SK-N-SH treated with all-trans-retinoic acid at 6 μM for 48 hours (cell line): ENCODE data around the gene SPNS3.

Experiments used
- ATAC-seq: fragments of 200-7000 bp; cut with Tn5 transposase; 3 replicates; pipeline ENCODE4 v1.9.1; 2020; ENCODE audit warnings: mild to moderate bottlenecking, moderate library complexity
- BACH2 ChIP-seq: fragments of 250-450 bp; sonication (Bioruptor Pico); IDR thresholded peaks from 2 replicates; pipeline ENCODE4 v1.9.0; 2021; ENCODE audit warnings: mild to moderate bottlenecking, borderline replicate concordance
- CSDC2 ChIP-seq: fragments of 250-450 bp; sonication (Bioruptor Pico); IDR thresholded peaks from 2 replicates; pipeline ENCODE4 v1.5.0; 2020; ENCODE audit warnings: mild to moderate bottlenecking, moderate library complexity
- ESRRG ChIP-seq: fragments of 250-450 bp; sonication (Bioruptor Pico); IDR thresholded peaks from 2 replicates; pipeline ENCODE4 v1.6.1; 2021; ENCODE audit warnings: mild to moderate bottlenecking
- GLIS3 ChIP-seq: fragments of 250-450 bp; sonication (Bioruptor Pico); IDR thresholded peaks from 2 replicates; pipeline ENCODE4 v1.5.0; 2020; ENCODE audit warnings: mild to moderate bottlenecking, moderate library complexity
- ISL1 ChIP-seq: fragments of 250-450 bp; sonication (Bioruptor Pico); IDR thresholded peaks from 2 replicates; pipeline ENCODE4 v2.1.2; 2022; ENCODE audit warnings: mild to moderate bottlenecking, moderate library complexity
- OSR1 ChIP-seq: fragments of 250-450 bp; sonication (Bioruptor Pico); IDR thresholded peaks from 2 replicates; pipeline ENCODE4 v1.8.0; 2022; ENCODE audit warnings: moderate library complexity, mild to moderate bottlenecking, inconsistent platforms
- PPARA ChIP-seq: fragments of 250-450 bp; sonication (Bioruptor Pico); IDR thresholded peaks from 2 replicates; pipeline ENCODE4 v1.5.0; 2020; ENCODE audit warnings: mild to moderate bottlenecking, borderline replicate concordance
- RARB ChIP-seq: fragments of 250-450 bp; sonication (Bioruptor Pico); IDR thresholded peaks from 2 replicates; pipeline ENCODE4 v1.8.0; 2021; ENCODE audit warnings: mild to moderate bottlenecking, moderate library complexity
- SNAI2 ChIP-seq: fragments of 250-450 bp; sonication (Bioruptor Pico); IDR thresholded peaks from 2 replicates; pipeline ENCODE4 v1.5.0; 2020; ENCODE audit warnings: mild to moderate bottlenecking, moderate library complexity
- TCF4 ChIP-seq: fragments of 250-450 bp; sonication (Bioruptor Pico); IDR thresholded peaks from 2 replicates; pipeline ENCODE4 v1.8.0; 2021; ENCODE audit warnings: mild to moderate bottlenecking, moderate library complexity, borderline replicate concordance
- TOX ChIP-seq: fragments of 250-450 bp; sonication (Bioruptor Pico); IDR thresholded peaks from 2 replicates; pipeline ENCODE4 v1.8.0; 2021; ENCODE audit warnings: mild to moderate bottlenecking, moderate library complexity, borderline replicate concordance
- ZC3H10 ChIP-seq: fragments of 250-450 bp; sonication (Bioruptor Pico); IDR thresholded peaks from 2 replicates; pipeline ENCODE4 v1.5.1; 2021; ENCODE audit warnings: mild to moderate bottlenecking, moderate library complexity
- ZFP3 ChIP-seq: fragments of 250-450 bp; sonication (Bioruptor Pico); IDR thresholded peaks from 2 replicates; pipeline ENCODE4 v1.5.0; 2020; ENCODE audit warnings: mild to moderate bottlenecking, moderate library complexity
- ZFP30 ChIP-seq: fragments of 450-650 bp; formaldehyde crosslinking; IDR thresholded peaks from 2 replicates; pipeline ENCODE4 v1.5.0; 2022; ENCODE audit warnings: mild to moderate bottlenecking, moderate library complexity
- ZNF565 ChIP-seq: fragments of 450-650 bp; formaldehyde crosslinking; conservative IDR thresholded peaks from 2 replicates; pipeline ENCODE4 v1.5.0; 2020; ENCODE audit warnings: low read depth, mild to moderate bottlenecking, moderate library complexity
- ZNF70 ChIP-seq: fragments of 450-650 bp; formaldehyde crosslinking; IDR thresholded peaks from 2 replicates; pipeline ENCODE4 v1.5.0; 2020; ENCODE audit warnings: mild to moderate bottlenecking, moderate library complexity
- ZNF8 ChIP-seq: fragments of 450-650 bp; formaldehyde crosslinking; IDR thresholded peaks from 2 replicates; pipeline ENCODE4 v1.5.0; 2020; ENCODE audit warnings: mild to moderate bottlenecking, moderate library complexity
- TF ChIP-seq, protein P1 (sequence below): fragments of 250-450 bp; sonication (Bioruptor Pico); IDR thresholded peaks from 2 replicates; pipeline ENCODE4 v1.5.1; 2020; ENCODE audit warnings: low read depth, mild to moderate bottlenecking, moderate library complexity
- TF ChIP-seq, protein P2 (sequence below): fragments of 250-450 bp; sonication (Bioruptor Pico); IDR thresholded peaks from 2 replicates; pipeline ENCODE4 v1.8.0; 2021; ENCODE audit warnings: low read depth, mild to moderate bottlenecking, moderate library complexity, borderline replicate concordance
- TF ChIP-seq, protein P3 (sequence below): fragments of 250-450 bp; sonication (Bioruptor Pico); IDR thresholded peaks from 2 replicates; pipeline ENCODE4 v1.8.0; 2020; ENCODE audit warnings: mild to moderate bottlenecking, moderate library complexity, borderline replicate concordance
- TF ChIP-seq, protein P4 (sequence below): fragments of 250-450 bp; sonication (Bioruptor Pico); IDR thresholded peaks from 2 replicates; pipeline ENCODE4 v1.5.1; 2021; ENCODE audit warnings: mild to moderate bottlenecking, moderate library complexity
- TF ChIP-seq, protein P5 (sequence below): fragments of 250-450 bp; sonication (Bioruptor Pico); IDR thresholded peaks from 2 replicates; pipeline ENCODE4 v1.5.0; 2020; ENCODE audit warnings: mild to moderate bottlenecking, moderate library complexity

Gene SPNS3

DNA sequence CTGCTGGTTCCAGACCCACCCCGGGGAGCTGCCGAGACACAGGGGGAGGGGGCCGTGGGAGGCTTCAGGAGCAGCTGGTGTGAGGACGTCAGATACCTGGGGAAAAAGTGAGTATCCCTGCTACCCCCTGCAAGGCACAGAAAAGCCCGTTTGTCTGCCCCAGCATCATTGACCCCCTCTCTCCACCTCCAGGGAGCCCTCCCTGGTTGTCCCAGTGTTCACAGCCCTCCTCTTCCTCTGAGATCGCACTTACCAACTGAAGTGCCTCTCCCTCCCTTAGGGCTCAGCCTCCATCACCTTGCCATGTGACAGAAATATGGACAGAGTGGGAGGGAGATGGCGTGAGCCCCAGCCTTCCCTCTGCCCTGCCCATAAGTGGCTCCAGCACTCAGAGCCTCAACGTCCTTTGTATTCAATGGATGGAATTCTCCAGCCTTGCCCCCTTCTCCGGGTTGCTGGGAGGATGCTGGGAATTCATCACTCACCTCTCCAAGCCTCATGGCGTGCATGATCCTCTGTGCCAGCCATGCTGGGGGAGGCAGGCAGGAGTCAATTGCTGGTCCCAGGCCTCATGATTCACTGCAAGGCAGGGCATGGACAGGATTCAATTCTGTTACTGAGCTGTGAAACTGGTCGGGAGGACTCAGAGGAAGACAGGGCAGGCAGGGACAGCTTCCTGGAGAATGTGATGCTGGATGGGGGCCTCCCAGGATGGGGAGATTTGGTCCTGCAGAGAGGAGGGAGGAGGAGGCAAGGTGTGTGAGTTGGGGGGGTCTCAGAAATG lies 14.6 kb downstream of the SPNS3 start:
- TF ChIP-seq, protein P1, sequence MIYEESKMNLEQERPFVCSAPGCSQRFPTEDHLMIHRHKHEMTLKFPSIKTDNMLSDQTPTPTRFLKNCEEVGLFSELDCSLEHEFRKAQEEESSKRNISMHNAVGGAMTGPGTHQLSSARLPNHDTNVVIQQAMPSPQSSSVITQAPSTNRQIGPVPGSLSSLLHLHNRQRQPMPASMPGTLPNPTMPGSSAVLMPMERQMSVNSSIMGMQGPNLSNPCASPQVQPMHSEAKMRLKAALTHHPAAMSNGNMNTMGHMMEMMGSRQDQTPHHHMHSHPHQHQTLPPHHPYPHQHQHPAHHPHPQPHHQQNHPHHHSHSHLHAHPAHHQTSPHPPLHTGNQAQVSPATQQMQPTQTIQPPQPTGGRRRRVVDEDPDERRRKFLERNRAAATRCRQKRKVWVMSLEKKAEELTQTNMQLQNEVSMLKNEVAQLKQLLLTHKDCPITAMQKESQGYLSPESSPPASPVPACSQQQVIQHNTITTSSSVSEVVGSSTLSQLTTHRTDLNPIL (CRISPR knock-in tag): no peak
- TF ChIP-seq ZC3H10 (CRISPR knock-in tag) (no peak), ZNF70 (CRISPR knock-in tag) (no peak), GLIS3 (no peak), ESRRG (CRISPR knock-in tag) (no peak), TOX (no peak), RARB (CRISPR knock-in tag) (no peak), TCF4 (no peak), ZFP3 (CRISPR knock-in tag) (no peak), OSR1 (CRISPR knock-in tag) (no peak), ZNF565 (CRISPR knock-in tag) (no peak), ZFP30 (no peak), CSDC2 (CRISPR knock-in tag) (no peak)
- TF ChIP-seq, protein P2, sequence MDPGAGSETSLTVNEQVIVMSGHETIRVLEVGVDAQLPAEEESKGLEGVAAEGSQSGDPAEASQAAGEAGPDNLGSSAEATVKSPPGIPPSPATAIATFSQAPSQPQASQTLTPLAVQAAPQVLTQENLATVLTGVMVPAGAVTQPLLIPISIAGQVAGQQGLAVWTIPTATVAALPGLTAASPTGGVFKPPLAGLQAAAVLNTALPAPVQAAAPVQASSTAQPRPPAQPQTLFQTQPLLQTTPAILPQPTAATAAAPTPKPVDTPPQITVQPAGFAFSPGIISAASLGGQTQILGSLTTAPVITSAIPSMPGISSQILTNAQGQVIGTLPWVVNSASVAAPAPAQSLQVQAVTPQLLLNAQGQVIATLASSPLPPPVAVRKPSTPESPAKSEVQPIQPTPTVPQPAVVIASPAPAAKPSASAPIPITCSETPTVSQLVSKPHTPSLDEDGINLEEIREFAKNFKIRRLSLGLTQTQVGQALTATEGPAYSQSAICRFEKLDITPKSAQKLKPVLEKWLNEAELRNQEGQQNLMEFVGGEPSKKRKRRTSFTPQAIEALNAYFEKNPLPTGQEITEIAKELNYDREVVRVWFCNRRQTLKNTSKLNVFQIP (CRISPR knock-in tag): no peak
- TF ChIP-seq, protein P3, sequence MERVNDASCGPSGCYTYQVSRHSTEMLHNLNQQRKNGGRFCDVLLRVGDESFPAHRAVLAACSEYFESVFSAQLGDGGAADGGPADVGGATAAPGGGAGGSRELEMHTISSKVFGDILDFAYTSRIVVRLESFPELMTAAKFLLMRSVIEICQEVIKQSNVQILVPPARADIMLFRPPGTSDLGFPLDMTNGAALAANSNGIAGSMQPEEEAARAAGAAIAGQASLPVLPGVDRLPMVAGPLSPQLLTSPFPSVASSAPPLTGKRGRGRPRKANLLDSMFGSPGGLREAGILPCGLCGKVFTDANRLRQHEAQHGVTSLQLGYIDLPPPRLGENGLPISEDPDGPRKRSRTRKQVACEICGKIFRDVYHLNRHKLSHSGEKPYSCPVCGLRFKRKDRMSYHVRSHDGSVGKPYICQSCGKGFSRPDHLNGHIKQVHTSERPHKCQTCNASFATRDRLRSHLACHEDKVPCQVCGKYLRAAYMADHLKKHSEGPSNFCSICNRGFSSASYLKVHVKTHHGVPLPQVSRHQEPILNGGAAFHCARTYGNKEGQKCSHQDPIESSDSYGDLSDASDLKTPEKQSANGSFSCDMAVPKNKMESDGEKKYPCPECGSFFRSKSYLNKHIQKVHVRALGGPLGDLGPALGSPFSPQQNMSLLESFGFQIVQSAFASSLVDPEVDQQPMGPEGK (CRISPR knock-in tag): no peak
- TF ChIP-seq, protein P4, sequence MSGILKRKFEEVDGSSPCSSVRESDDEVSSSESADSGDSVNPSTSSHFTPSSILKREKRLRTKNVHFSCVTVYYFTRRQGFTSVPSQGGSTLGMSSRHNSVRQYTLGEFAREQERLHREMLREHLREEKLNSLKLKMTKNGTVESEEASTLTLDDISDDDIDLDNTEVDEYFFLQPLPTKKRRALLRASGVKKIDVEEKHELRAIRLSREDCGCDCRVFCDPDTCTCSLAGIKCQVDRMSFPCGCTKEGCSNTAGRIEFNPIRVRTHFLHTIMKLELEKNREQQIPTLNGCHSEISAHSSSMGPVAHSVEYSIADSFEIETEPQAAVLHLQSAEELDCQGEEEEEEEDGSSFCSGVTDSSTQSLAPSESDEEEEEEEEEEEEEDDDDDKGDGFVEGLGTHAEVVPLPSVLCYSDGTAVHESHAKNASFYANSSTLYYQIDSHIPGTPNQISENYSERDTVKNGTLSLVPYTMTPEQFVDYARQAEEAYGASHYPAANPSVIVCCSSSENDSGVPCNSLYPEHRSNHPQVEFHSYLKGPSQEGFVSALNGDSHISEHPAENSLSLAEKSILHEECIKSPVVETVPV (CRISPR knock-in tag): no peak
- ATAC-seq: no peak

DNA sequence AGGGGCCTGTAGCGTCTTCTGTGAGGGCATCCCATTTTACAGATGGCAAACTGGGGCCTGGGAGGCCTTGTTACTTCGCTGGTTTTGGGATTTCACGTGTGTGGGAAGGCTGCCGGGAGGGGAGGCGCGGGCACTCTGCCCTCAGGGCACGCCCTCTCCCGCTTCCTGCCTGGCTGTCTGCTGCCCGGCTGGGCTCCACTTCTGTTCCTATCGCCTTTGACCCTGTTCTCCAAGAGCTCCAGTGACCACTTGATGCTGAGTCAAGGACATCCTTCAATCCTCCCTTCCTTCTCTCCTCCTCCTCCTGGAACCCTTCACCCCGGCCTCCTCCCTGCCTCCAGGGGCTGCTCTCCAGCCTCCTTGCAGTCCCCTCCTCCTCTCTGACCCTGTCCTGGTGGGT lies 16.0 kb downstream of the SPNS3 start:
- ATAC-seq: no peak
- TF ChIP-seq, protein P4 (CRISPR knock-in tag): no peak
- no peak for TF ChIP-seq ESRRG (CRISPR knock-in tag)
- TF ChIP-seq RARB (CRISPR knock-in tag): no peak
- no peak for TF ChIP-seq SNAI2 (CRISPR knock-in tag)
- no peak for TF ChIP-seq ZNF8 (CRISPR knock-in tag)
- no peak for TF ChIP-seq OSR1 (CRISPR knock-in tag)
- no peak for TF ChIP-seq BACH2 (CRISPR knock-in tag)
- no peak for TF ChIP-seq TOX
- TF ChIP-seq TCF4: no peak
- TF ChIP-seq ZFP30: no peak
- no peak for TF ChIP-seq ZNF70 (CRISPR knock-in tag)
- TF ChIP-seq PPARA (CRISPR knock-in tag): no peak
- TF ChIP-seq, all 23 proteins: peak for 0

DNA sequence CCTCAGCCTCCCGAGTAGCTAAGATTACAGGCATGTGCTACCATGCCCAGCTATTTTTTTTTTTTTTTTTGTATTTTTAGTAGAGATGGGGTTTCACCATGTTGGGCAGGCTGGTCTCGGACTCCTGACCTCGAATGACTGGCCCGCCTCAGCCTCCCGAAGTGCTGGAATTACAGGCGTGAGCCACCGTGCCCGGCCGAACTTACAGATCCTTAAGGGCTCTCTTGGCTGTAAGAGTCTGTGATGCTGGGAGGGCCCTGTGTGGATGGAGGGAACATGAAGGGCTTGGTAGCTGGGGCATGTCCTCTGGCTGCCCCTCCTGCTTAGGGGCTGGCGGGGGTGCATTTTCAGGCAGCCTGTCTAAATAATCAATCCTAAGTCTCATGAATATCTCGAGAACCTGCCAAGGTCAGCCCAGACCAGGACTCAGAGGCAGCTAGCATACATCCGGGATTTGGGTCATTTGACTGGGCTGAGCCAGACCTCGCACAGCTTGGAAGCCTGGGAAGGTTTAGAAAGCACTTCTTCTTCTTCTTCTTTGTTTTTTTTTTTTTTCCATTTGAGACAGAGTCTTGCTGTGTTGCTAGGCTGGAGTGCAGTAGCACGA lies 17.1 kb downstream of the SPNS3 start:
- no peak for ATAC-seq
- no peak for TF ChIP-seq ZNF8 (CRISPR knock-in tag)
- TF ChIP-seq OSR1 (CRISPR knock-in tag): no peak
- TF ChIP-seq ZC3H10 (CRISPR knock-in tag): no peak
- TF ChIP-seq ZNF565 (CRISPR knock-in tag): no peak
- TF ChIP-seq PPARA (CRISPR knock-in tag): no peak
- no peak for TF ChIP-seq ZFP30
- TF ChIP-seq BACH2 (CRISPR knock-in tag): no peak
- no peak for TF ChIP-seq TOX
- TF ChIP-seq ZNF70 (CRISPR knock-in tag): no peak
- TF ChIP-seq ISL1: no peak
- no peak for TF ChIP-seq CSDC2 (CRISPR knock-in tag)
- no peak for TF ChIP-seq TCF4
- TF ChIP-seq ESRRG (CRISPR knock-in tag): no peak
- TF ChIP-seq, protein P1 (CRISPR knock-in tag): no peak
- no peak for TF ChIP-seq SNAI2 (CRISPR knock-in tag)
- TF ChIP-seq GLIS3: no peak
- TF ChIP-seq, protein P5, sequence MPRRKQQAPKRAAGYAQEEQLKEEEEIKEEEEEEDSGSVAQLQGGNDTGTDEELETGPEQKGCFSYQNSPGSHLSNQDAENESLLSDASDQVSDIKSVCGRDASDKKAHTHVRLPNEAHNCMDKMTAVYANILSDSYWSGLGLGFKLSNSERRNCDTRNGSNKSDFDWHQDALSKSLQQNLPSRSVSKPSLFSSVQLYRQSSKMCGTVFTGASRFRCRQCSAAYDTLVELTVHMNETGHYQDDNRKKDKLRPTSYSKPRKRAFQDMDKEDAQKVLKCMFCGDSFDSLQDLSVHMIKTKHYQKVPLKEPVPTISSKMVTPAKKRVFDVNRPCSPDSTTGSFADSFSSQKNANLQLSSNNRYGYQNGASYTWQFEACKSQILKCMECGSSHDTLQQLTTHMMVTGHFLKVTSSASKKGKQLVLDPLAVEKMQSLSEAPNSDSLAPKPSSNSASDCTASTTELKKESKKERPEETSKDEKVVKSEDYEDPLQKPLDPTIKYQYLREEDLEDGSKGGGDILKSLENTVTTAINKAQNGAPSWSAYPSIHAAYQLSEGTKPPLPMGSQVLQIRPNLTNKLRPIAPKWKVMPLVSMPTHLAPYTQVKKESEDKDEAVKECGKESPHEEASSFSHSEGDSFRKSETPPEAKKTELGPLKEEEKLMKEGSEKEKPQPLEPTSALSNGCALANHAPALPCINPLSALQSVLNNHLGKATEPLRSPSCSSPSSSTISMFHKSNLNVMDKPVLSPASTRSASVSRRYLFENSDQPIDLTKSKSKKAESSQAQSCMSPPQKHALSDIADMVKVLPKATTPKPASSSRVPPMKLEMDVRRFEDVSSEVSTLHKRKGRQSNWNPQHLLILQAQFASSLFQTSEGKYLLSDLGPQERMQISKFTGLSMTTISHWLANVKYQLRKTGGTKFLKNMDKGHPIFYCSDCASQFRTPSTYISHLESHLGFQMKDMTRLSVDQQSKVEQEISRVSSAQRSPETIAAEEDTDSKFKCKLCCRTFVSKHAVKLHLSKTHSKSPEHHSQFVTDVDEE: no peak
